Nephron progenitor cell (in vitro differentiated cells): ENCODE results near the gene CDC42BPB.

Experiments used
- DNase-seq: peaks from one replicate; pipeline ENCODE4 v3.0.0; 2021
- H3K27ac Mint-ChIP-seq: 2 replicates; pipeline ENCODE4 v1.8.0; 2021; ENCODE audit warnings: mild to moderate bottlenecking, moderate library complexity, mixed read lengths
- H3K27me3 Mint-ChIP-seq: 2 replicates; pipeline ENCODE4 v1.8.0; 2021; ENCODE audit warnings: mild to moderate bottlenecking, low read depth, mixed read lengths; ENCODE audit not compliant: poor library complexity
- H3K36me3 Mint-ChIP-seq: 2 replicates; pipeline ENCODE4 v1.8.0; 2021; ENCODE audit warnings: low read depth, mixed read lengths
- H3K4me1 Mint-ChIP-seq: 2 replicates; pipeline ENCODE4 v1.8.0; 2021; ENCODE audit warnings: mixed read lengths
- H3K4me3 Mint-ChIP-seq: 2 replicates; pipeline ENCODE4 v1.8.0; 2021; ENCODE audit warnings: mild to moderate bottlenecking, moderate library complexity, mixed read lengths
- H3K9me3 Mint-ChIP-seq: 2 replicates; pipeline ENCODE4 v1.8.0; 2021; ENCODE audit warnings: mild to moderate bottlenecking, moderate library complexity, mixed read lengths
- CTCF ChIP-seq: fragments of 200-600 bp; sonication (generic); IDR thresholded peaks from 2 replicates; pipeline ENCODE4 v1.5.0; 2021; ENCODE audit warnings: antibody characterized with exemption

Gene CDC42BPB

GRCh38 chr14:103066399-103066798 lies 9.1 kb upstream of the CDC42BPB start:
- H3K27me3 Mint-ChIP-seq = peaks cover 3% of the 10 kb centered on the region
- H3K4me3 Mint-ChIP-seq = no peak overlapping the region
- H3K4me1 Mint-ChIP-seq = peaks cover 37% of the 10 kb centered on the region
- no peak for TF ChIP-seq CTCF
- peaks cover 11% of the 10 kb centered on the region for H3K36me3 Mint-ChIP-seq
- DNase-seq = no peak
- H3K9me3 Mint-ChIP-seq = peaks cover 4% of the 10 kb centered on the region
- H3K27ac Mint-ChIP-seq = no peak overlapping the region

DNA sequence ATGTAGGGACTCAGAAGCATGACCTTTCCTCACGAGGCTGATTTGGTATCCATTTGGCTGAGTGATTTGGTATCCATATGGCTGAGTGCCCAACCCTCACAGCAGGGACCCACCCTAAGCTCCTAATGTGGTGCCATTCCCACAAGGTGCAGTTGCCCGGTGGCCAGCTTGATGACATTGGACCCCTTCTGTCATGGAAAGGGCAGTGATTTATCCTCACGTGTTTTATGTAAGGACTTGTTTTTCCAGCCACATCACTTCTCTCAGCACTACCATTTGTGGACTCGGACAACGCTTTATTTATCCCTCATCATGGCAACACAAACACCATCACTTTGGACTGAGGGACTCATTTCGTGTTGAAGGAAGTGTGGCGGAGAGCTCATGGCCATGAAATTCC lies 8.5 kb upstream of the CDC42BPB start:
- no peak overlapping the region for H3K27ac Mint-ChIP-seq
- peaks cover 4% of the 10 kb centered on the region for H3K9me3 Mint-ChIP-seq
- peaks cover 11% of the 10 kb centered on the region for H3K36me3 Mint-ChIP-seq
- no peak for TF ChIP-seq CTCF
- peaks cover 32% of the 10 kb centered on the region for H3K4me1 Mint-ChIP-seq
- H3K4me3 Mint-ChIP-seq = no peak overlapping the region
- peaks cover 3% of the 10 kb centered on the region for H3K27me3 Mint-ChIP-seq
- DNase-seq = no peak

DNA sequence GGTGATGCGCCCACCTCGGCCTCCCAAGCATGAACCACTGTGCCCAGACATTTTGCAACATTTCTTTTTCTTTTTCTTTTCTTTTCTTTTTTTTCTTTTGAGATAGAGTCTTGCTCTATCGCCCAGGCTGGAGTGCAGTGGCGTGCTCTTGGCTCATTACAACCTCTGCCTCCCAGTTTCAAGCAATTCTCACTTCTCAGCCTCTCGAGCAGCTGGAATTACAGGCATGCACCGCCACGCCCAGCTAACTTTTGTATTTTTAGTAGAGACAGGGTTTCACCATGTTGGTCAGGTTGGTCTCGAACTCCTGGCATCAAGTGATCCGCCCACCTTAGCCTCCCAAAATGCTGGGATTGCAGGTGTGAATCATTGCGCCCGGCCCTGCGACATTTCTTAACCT lies 7.6 kb upstream of the CDC42BPB start:
- Mint-ChIP-seq H3K4me1 (peaks cover 30% of the 10 kb centered on the region), H3K9me3 (peaks cover 4% of the 10 kb centered on the region), H3K27me3 (peaks cover 3% of the 10 kb centered on the region), H3K27ac (no peak overlapping the region), H3K36me3 (peaks cover 11% of the 10 kb centered on the region), H3K4me3 (no peak overlapping the region)
- TF ChIP-seq CTCF = no peak
- no peak for DNase-seq

GRCh38 chr14:103064436-103064835 lies 7.1 kb upstream of the CDC42BPB start:
- no peak overlapping the region for H3K27ac Mint-ChIP-seq
- H3K36me3 Mint-ChIP-seq = peaks cover 11% of the 10 kb centered on the region
- no peaks in the 10 kb centered on the region for H3K27me3 Mint-ChIP-seq
- H3K4me3 Mint-ChIP-seq = no peak overlapping the region
- no peak for DNase-seq
- peaks cover 30% of the 10 kb centered on the region for H3K4me1 Mint-ChIP-seq
- peaks cover 4% of the 10 kb centered on the region for H3K9me3 Mint-ChIP-seq
- no peak for TF ChIP-seq CTCF

DNA sequence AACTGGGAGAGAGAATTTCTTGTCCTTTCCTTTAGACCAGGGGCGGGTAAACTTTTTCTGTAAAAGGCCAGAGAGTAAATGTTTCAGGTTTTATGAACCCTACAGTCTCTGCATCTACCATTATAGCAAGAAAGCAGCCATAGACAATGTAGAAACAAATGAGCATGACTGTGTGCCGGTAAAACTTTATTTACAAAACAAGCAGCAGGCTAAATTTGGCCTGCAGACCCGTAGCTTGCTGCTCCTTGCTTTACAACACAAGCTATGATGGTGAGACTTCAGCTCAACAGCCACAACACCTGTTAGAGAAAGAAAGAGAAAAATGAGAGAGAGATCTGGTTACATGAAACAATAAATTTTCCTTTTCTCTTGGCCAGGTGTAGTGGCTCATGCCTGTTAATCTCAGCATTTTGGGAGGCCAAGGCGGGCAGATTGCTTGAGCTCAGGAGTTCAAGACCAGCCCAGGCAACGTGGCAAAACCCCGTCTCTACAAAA lies 4.2 kb upstream of the CDC42BPB start:
- no peak for TF ChIP-seq CTCF
- no peak overlapping the region for H3K27ac Mint-ChIP-seq
- H3K4me1 Mint-ChIP-seq = peaks cover 30% of the 10 kb centered on the region
- H3K4me3 Mint-ChIP-seq = no peak overlapping the region
- H3K27me3 Mint-ChIP-seq = no peaks in the 10 kb centered on the region
- no peak for DNase-seq
- H3K9me3 Mint-ChIP-seq = peaks cover 4% of the 10 kb centered on the region
- peaks cover 11% of the 10 kb centered on the region for H3K36me3 Mint-ChIP-seq

DNA sequence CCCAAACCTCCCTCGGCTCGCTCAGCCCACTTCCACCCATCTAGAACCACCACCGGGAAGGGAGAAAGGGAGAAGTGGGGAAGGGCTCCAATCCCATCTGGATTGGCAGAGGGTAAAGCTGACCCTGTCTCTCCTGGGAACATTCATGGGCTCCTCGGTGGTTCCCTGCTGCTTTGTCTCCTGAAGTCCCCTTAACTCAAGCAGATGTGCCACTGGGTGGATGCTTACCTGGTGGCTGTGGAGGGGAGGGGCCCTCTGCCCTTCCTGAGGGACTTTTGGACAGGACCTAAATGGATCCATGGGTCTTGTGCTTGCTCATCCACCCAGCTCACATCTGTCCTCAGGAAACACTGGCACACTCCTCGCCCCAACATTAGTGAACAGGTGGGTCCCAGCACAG lies 2.2 kb upstream of the CDC42BPB start:
- peaks cover 4% of the 10 kb centered on the region for H3K9me3 Mint-ChIP-seq
- no peak for DNase-seq
- peaks cover 40% of the 10 kb centered on the region for H3K4me1 Mint-ChIP-seq
- no peak overlapping the region for H3K27ac Mint-ChIP-seq
- H3K27me3 Mint-ChIP-seq = no peaks in the 10 kb centered on the region
- peaks cover 9% of the 10 kb centered on the region for H3K36me3 Mint-ChIP-seq
- no peak for TF ChIP-seq CTCF
- peak overlapping the region; percentile 30 for H3K4me3 Mint-ChIP-seq
